Measurements from ENCODE around the gene SH3PXD2A.

DNA sequence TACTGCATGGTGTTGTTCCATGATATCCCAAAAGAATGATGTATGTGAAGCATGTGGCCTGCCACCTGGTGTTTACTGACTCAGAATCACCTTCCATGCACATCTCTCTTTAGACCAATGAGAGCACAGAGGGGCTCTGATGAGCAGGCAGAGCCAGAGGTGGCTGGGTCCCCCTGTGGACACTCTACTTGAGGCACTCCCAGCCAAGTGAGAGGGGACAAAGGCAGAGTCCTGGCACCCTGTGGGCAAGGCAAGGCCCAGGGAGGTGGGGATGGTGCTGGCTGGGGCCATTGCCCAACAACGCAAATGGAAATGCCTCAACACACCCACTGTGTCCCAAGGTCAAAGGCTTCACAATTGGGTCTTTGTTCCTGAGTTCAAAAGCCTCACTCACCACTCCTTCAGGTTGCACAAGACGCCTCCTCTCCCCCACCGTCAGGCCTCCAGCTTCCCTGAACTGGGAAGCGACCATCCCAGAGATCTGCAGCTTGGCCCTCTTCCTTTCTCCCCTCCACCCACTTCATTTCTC, 197.3 kb downstream of the SH3PXD2A start:
- TF ChIP-seq, protein P1, sequence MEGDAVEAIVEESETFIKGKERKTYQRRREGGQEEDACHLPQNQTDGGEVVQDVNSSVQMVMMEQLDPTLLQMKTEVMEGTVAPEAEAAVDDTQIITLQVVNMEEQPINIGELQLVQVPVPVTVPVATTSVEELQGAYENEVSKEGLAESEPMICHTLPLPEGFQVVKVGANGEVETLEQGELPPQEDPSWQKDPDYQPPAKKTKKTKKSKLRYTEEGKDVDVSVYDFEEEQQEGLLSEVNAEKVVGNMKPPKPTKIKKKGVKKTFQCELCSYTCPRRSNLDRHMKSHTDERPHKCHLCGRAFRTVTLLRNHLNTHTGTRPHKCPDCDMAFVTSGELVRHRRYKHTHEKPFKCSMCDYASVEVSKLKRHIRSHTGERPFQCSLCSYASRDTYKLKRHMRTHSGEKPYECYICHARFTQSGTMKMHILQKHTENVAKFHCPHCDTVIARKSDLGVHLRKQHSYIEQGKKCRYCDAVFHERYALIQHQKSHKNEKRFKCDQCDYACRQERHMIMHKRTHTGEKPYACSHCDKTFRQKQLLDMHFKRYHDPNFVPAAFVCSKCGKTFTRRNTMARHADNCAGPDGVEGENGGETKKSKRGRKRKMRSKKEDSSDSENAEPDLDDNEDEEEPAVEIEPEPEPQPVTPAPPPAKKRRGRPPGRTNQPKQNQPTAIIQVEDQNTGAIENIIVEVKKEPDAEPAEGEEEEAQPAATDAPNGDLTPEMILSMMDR (conservative IDR thresholded peaks at IDR 0.05; ENCODE audit: low read depth in 2 of 2), result no peak
- TF ChIP-seq STAT1 (IDR thresholded peaks at IDR 0.05; ENCODE audit: unreplicated experiment) (no peak), EZH2 (IDR thresholded peaks at IDR 0.05; ENCODE audit: low read depth, unreplicated experiment) (no peak), POLR2AphosphoS5 (IDR thresholded peaks at IDR 0.05; ENCODE audit: low read depth) (no peak), NANOG (IDR thresholded peaks at IDR 0.05; ENCODE audit: borderline replicate concordance) (no peak), EZH2phosphoT487 (IDR thresholded peaks at IDR 0.05; ENCODE audit: unreplicated experiment) (no peak), CREB1 (CRISPR knock-in tag; IDR thresholded peaks at IDR 0.05; ENCODE audit: low read depth) (no peak)
